ENCODE measurements around the gene ATXN1. TPM values are rescaled to one million over a fixed set of nuclear protein-coding genes. Genes with fewer than 3 reads are reported as not detected.

Gene ATXN1
- polyA plus RNA-seq, 1 donor from 2014 or later = 28.2 TPM

- Histone ChIP-seq H3F3A (ENCODE audit: insufficient read depth, low read length, poor library complexity, severe bottlenecking) (no peaks in the 10 kb centered on the region), H3K9me3 (ENCODE audit: low read length) (no peaks in the 10 kb centered on the region), H3K4me2 (ENCODE audit: low read length) (no peak overlapping the region), H2AFZ (ENCODE audit: low read depth, low read length) (no peak overlapping the region), H3K27ac (ENCODE audit: low read length) (no peak overlapping the region), H3K27me3 (ENCODE audit: insufficient read depth, low read depth, low read length) (no peaks in the 10 kb centered on the region), H3K79me2 (replicated peaks; ENCODE audit: insufficient read depth, low read length) (no peaks in the 10 kb centered on the region), H4K20me1 (ENCODE audit: insufficient read depth) (no peaks in the 10 kb centered on the region), H3K9me2 (ENCODE audit: insufficient read depth, low read length) (no peaks in the 10 kb centered on the region), H3K9ac (ENCODE audit: low read length) (no peak overlapping the region), H3K36me3 (ENCODE audit: insufficient read depth, low read length) (peaks cover under 1% of the 10 kb centered on the region), H3K4me3 (ENCODE audit: low read length) (no peak overlapping the region)
- TF ChIP-seq MXI1 (conservative IDR thresholded peaks at IDR 0.05; ENCODE audit: poor library complexity, severe bottlenecking) = no peak
- TF ChIP-seq POLR2AphosphoS5 (IDR thresholded peaks at IDR 0.05) = no peak
- no peak for TF ChIP-seq REST (IDR thresholded peaks at IDR 0.05; ENCODE audit: borderline replicate concordance)
- TF ChIP-seq CTCF (IDR thresholded peaks at IDR 0.05; ENCODE audit: poor library complexity, severe bottlenecking) = no peak
- no peak for TF ChIP-seq RAD21 (conservative IDR thresholded peaks at IDR 0.05)
- TF ChIP-seq EP300 (conservative IDR thresholded peaks at IDR 0.05; ENCODE audit: poor library complexity, severe bottlenecking) = no peak
- TF ChIP-seq SMC3 (conservative IDR thresholded peaks at IDR 0.05; ENCODE audit: poor library complexity) = no peak
- no peak for TF ChIP-seq TAF1 (IDR thresholded peaks at IDR 0.05; ENCODE audit: low read depth)
- TF ChIP-seq EZH2 (IDR thresholded peaks at IDR 0.05; ENCODE audit: borderline replicate concordance, insufficient read depth, low read length, poor library complexity, severe bottlenecking) = no peak
Measured at GRCh38 chr6:16634855-16635254, 126.4 kb downstream of the ATXN1 start.

- H3K36me3 ChIP-seq (ENCODE audit: insufficient read depth, low read length) = no peaks in the 10 kb centered on the region
- no peak overlapping the region for H3K4me2 ChIP-seq (ENCODE audit: low read length)
- H3K9me2 ChIP-seq (ENCODE audit: insufficient read depth, low read length) = no peaks in the 10 kb centered on the region
- H3K9ac ChIP-seq (ENCODE audit: low read length) = no peak overlapping the region
- H3K79me2 ChIP-seq (replicated peaks; ENCODE audit: insufficient read depth, low read length) = no peaks in the 10 kb centered on the region
- H4K20me1 ChIP-seq (ENCODE audit: insufficient read depth) = no peaks in the 10 kb centered on the region
- H3K27ac ChIP-seq (ENCODE audit: low read length) = no peak overlapping the region
- TF ChIP-seq RAD21 (conservative IDR thresholded peaks at IDR 0.05) = no peak
- no peak for TF ChIP-seq EP300 (conservative IDR thresholded peaks at IDR 0.05; ENCODE audit: poor library complexity, severe bottlenecking)
- TF ChIP-seq CTCF (IDR thresholded peaks at IDR 0.05; ENCODE audit: poor library complexity, severe bottlenecking) = no peak
- no peak for TF ChIP-seq POLR2AphosphoS5 (IDR thresholded peaks at IDR 0.05)
- TF ChIP-seq TAF1 (IDR thresholded peaks at IDR 0.05; ENCODE audit: low read depth) = no peak
- no peak for TF ChIP-seq SMC3 (conservative IDR thresholded peaks at IDR 0.05; ENCODE audit: poor library complexity)
- TF ChIP-seq MXI1 (conservative IDR thresholded peaks at IDR 0.05; ENCODE audit: poor library complexity, severe bottlenecking) = no peak
- TF ChIP-seq REST (IDR thresholded peaks at IDR 0.05; ENCODE audit: borderline replicate concordance) = no peak
- no peak for TF ChIP-seq EZH2 (IDR thresholded peaks at IDR 0.05; ENCODE audit: borderline replicate concordance, insufficient read depth, low read length, poor library complexity, severe bottlenecking)
- no peaks in the 10 kb centered on the region for H3K27me3 ChIP-seq (ENCODE audit: insufficient read depth, low read depth, low read length)
- H3F3A ChIP-seq (ENCODE audit: insufficient read depth, low read length, poor library complexity, severe bottlenecking) = no peaks in the 10 kb centered on the region
- H2AFZ ChIP-seq (ENCODE audit: low read depth, low read length) = no peak overlapping the region
- no peak overlapping the region for H3K4me3 ChIP-seq (ENCODE audit: low read length)
- no peaks in the 10 kb centered on the region for H3K9me3 ChIP-seq (ENCODE audit: low read length)
Measured at GRCh38 chr6:16633961-16634360, 127.3 kb downstream of the ATXN1 start.

Data from neural cell (in vitro differentiated cells).